ENCODE results near the gene CYP3A4. TPM values are rescaled to one million over a fixed set of nuclear protein-coding genes. Genes with fewer than 3 reads are reported as not detected.

Gene CYP3A4
- total and polyA plus RNA-seq, 2 of the 8 experiments (the other 6 are each of a cell fraction or from before 2014, with no cell fraction given) = not detected

DNA sequence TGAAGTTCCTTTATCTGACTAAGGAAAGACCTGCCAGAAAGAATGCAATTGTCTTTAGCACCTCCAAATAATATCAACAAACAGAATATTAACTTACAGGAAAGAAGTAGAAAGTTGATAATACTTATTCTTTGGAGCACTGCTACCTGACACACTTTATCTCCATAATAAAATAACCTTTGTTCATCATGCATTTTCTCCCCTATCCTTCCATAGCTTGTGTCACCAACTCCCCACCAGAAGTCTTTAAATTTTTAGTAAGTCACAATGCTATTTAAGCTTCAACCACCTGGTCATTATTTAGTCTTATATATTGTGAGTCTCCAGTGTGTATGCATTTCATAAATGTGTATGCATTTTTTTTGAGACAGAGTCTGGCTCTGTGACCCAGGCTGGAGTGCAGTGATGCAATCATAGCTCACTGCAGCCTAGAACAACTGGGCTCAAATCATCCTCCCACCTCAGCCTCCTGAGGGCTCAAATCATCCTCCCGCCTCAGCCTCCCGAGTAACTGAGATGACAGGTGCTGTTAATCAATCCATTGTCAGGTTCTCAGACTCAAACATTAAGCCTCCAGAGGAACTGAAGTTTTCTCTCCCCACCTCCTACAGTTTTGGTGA lies 36.5 kb upstream of the CYP3A4 start (continued):
- TF ChIP-seq CHD2 (IDR thresholded peaks at IDR 0.05; ENCODE audit: low read length) (no peak), RNF2 (IDR thresholded peaks at IDR 0.05; ENCODE audit: borderline replicate concordance, low read depth, low read length, missing control alignments, poor library complexity, severe bottlenecking) (no peak), CBX5 (IDR thresholded peaks at IDR 0.05; ENCODE audit: low read depth, low read length) (no peak), BACH1 (IDR thresholded peaks at IDR 0.05; ENCODE audit: low read length) (no peak)
